Fibroblast of lung (primary cell): ENCODE measurements around the gene SEC14L5. TPM values are rescaled to one million over a fixed set of nuclear protein-coding genes. Genes with fewer than 3 reads are reported as not detected.

Experiments
- DNase-seq, 2 donors: peaks; one replicate each; pipeline versions ENCODE4 v3.0.0 to v3.0.0-alpha.2; 2010; ENCODE audit warnings: low read depth in 2 of 2
- H2AFZ ChIP-seq: 2 replicates; pipeline ENCODE4 v1.5.1; 2012; ENCODE audit warnings: low read length, control low read depth, inconsistent platforms
- H3K27ac ChIP-seq: 2 replicates; pipeline ENCODE4 v1.5.1; 2011; ENCODE audit warnings: low read length, control low read depth; ENCODE audit not compliant: insufficient read depth
- H3K27me3 ChIP-seq: 2 replicates; pipeline ENCODE4 v1.5.1; 2011; ENCODE audit warnings: mild to moderate bottlenecking, low read length; ENCODE audit not compliant: control insufficient read depth, insufficient read depth
- H3K36me3 ChIP-seq: 2 replicates; pipeline ENCODE4 v1.5.1; 2011; ENCODE audit warnings: low read length; ENCODE audit not compliant: control insufficient read depth, insufficient read depth
- H3K4me1 ChIP-seq: 2 replicates; pipeline ENCODE4 v1.5.1; 2011; ENCODE audit warnings: low read length; ENCODE audit not compliant: control insufficient read depth, insufficient read depth; ENCODE audit errors: extremely low read depth
- H3K4me2 ChIP-seq: 2 replicates; pipeline ENCODE4 v1.5.1; 2011; ENCODE audit warnings: low read length, control low read depth; ENCODE audit not compliant: insufficient read depth; ENCODE audit errors: extremely low read depth
- H3K4me3 ChIP-seq, 4 experiments: fragments of 200-600 bp in 1 of 4; sonication (generic) in 1 of 4; replicated peaks in 1 of 4; 2 replicates each; pipeline ENCODE4 v1.5.1; 2011 to 2016; ENCODE audit warnings: low read length in 4 of 4, low read depth in 3 of 4, mild to moderate bottlenecking in 3 of 4, control low read depth in 2 of 4, inconsistent platforms in 1 of 4, mixed read lengths in 1 of 4; ENCODE audit not compliant: insufficient read depth in 1 of 4; ENCODE audit errors: control extremely low read depth in 1 of 4
- H3K79me2 ChIP-seq: 2 replicates; pipeline ENCODE4 v1.5.1; 2012; ENCODE audit warnings: mild to moderate bottlenecking, low read length, inconsistent platforms; ENCODE audit not compliant: control insufficient read depth, insufficient read depth
- H3K9ac ChIP-seq: 2 replicates; pipeline ENCODE4 v1.5.1; 2011; ENCODE audit warnings: mild to moderate bottlenecking, low read length, control low read depth; ENCODE audit not compliant: insufficient read depth
- H3K9me3 ChIP-seq: 2 replicates; pipeline ENCODE4 v1.5.1; 2012; ENCODE audit warnings: low read depth, low read length; ENCODE audit not compliant: control insufficient read depth, insufficient read depth
- H4K20me1 ChIP-seq: 2 replicates; pipeline ENCODE4 v1.5.1; 2011; ENCODE audit warnings: low read length; ENCODE audit not compliant: control insufficient read depth, insufficient read depth; ENCODE audit errors: extremely low read depth
- EZH2 ChIP-seq: IDR thresholded peaks from 2 replicates; pipeline ENCODE4 v1.5.1; 2012; ENCODE audit warnings: low read length, control low read depth, mild to moderate bottlenecking; ENCODE audit errors: missing control alignments
- polyA plus RNA-seq, 2 donors: library from polyadenylated mRNA; depleted of rRNA in 1 of 2; stranded (reverse) in 1 of 2; unstranded in 1 of 2; fragments of >200 nt; gene quantifications; 2 replicates each; pipeline ENCODE4 v1.2.1, GENCODE V29; 2011 to 2012; ENCODE audit warnings: missing spikeins in 1 of 2
- total RNA-seq: library from RNA; depleted of rRNA; stranded (reverse); fragments of >200 nt; gene quantifications from 2 replicates; pipeline ENCODE4 v1.2.1, GENCODE V29; 2014
- TF ChIP-seq, protein P1 (sequence below), 2 donors: IDR thresholded peaks in 1 of 2; conservative IDR thresholded peaks in 1 of 2; 1 replicate in 1 of 2; 2 replicates in 1 of 2; pipeline ENCODE4 v1.5.1; 2011 to 2012; ENCODE audit warnings: low read length in 2 of 2, control low read depth in 1 of 2, inconsistent platforms in 1 of 2, low read depth in 1 of 2, mild to moderate bottlenecking in 1 of 2

SEC14L5 gene
- total and polyA plus RNA-seq, 2 donors (not counting 1 experiment from before 2014, with no cell fraction given) = 0.05 to 0.99 TPM

DNA sequence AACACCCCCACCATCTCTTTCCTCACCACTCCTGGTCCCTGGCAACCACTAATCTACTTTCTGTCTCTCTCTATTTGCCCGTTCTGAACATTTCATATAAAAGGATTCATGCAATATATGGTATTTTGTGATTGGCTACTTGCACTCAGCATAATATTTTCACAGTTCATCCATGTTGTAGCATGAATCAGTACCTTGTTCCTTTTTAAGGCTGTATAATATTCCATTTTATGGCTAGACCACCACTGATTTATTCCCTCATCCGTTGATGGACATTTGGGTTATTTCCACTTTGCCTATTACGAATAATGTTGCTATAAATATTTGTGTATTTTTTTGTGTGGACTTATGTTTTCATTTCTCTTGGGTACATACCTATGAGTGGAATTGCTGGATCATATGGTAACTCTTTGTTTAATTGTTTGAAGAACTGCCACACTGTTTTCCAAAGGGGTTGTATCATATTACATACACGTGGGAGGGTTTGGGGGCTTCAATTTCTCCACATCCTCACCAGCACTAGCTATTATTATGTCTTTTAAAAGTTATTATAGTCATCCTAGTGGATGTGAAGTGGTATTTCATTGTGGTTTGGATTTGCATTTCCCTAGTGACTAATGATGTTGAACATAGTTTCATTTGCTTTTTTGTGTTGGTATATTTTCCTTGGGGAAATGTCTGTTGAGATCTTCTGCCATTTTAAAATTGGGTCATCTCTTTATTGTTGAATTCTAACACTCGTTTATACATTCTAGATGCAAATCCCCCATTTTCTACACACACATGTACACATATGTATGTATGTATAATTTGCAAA, 26.3 kb downstream of the SEC14L5 start:
- no peak overlapping the region for H2AFZ ChIP-seq
- no peak for TF ChIP-seq EZH2
- TF ChIP-seq, protein P1, sequence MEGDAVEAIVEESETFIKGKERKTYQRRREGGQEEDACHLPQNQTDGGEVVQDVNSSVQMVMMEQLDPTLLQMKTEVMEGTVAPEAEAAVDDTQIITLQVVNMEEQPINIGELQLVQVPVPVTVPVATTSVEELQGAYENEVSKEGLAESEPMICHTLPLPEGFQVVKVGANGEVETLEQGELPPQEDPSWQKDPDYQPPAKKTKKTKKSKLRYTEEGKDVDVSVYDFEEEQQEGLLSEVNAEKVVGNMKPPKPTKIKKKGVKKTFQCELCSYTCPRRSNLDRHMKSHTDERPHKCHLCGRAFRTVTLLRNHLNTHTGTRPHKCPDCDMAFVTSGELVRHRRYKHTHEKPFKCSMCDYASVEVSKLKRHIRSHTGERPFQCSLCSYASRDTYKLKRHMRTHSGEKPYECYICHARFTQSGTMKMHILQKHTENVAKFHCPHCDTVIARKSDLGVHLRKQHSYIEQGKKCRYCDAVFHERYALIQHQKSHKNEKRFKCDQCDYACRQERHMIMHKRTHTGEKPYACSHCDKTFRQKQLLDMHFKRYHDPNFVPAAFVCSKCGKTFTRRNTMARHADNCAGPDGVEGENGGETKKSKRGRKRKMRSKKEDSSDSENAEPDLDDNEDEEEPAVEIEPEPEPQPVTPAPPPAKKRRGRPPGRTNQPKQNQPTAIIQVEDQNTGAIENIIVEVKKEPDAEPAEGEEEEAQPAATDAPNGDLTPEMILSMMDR (conservative IDR thresholded peaks at IDR 0.05 in 1 of 2, IDR thresholded peaks at IDR 0.05 in 1 of 2; ENCODE audit: low read depth in 1 of 2, low read length in 2 of 2) = no peak
- no peaks in the 10 kb centered on the region for H3K36me3 ChIP-seq
- DNase-seq = peak in 1 of 2 donors; percentile 3
- no peaks in the 10 kb centered on the region for H3K4me1 ChIP-seq
- no peak overlapping the region for H3K27ac ChIP-seq
- H4K20me1 ChIP-seq = no peaks in the 10 kb centered on the region
- no peak overlapping the region for H3K4me3 ChIP-seq
- H3K27me3 ChIP-seq = peaks cover 7% of the 10 kb centered on the region
- no peak overlapping the region for H3K4me2 ChIP-seq
- no peaks in the 10 kb centered on the region for H3K9me3 ChIP-seq
- H3K79me2 ChIP-seq = no peaks in the 10 kb centered on the region
- H3K9ac ChIP-seq = no peak overlapping the region

- H2AFZ ChIP-seq = no peak overlapping the region
- no peaks in the 10 kb centered on the region for H3K4me1 ChIP-seq
- no peak for DNase-seq
- no peak overlapping the region for H3K9ac ChIP-seq
- TF ChIP-seq, protein P1 (conservative IDR thresholded peaks at IDR 0.05 in 1 of 2, IDR thresholded peaks at IDR 0.05 in 1 of 2; ENCODE audit: low read depth in 1 of 2, low read length in 2 of 2) = no peak
- TF ChIP-seq EZH2 = peak; percentile 3
- no peak overlapping the region for H3K4me3 ChIP-seq
- peaks cover 4% of the 10 kb centered on the region for H3K27me3 ChIP-seq
- no peaks in the 10 kb centered on the region for H4K20me1 ChIP-seq
- H3K79me2 ChIP-seq = no peaks in the 10 kb centered on the region
- no peak overlapping the region for H3K27ac ChIP-seq
- H3K9me3 ChIP-seq = no peaks in the 10 kb centered on the region
- H3K36me3 ChIP-seq = no peaks in the 10 kb centered on the region
- H3K4me2 ChIP-seq = no peak overlapping the region
Observed at GRCh38 chr16:4987250-4987579, 29.1 kb downstream of the SEC14L5 start.

- Histone ChIP-seq H3K4me3 (no peak overlapping the region), H3K9me3 (no peaks in the 10 kb centered on the region), H3K4me1 (no peaks in the 10 kb centered on the region), H3K79me2 (no peaks in the 10 kb centered on the region), H3K27me3 (peaks cover 4% of the 10 kb centered on the region), H3K4me2 (no peak overlapping the region), H3K27ac (no peak overlapping the region), H3K9ac (no peak overlapping the region), H3K36me3 (no peaks in the 10 kb centered on the region), H4K20me1 (no peaks in the 10 kb centered on the region), H2AFZ (no peak overlapping the region)
- TF ChIP-seq, protein P1 (conservative IDR thresholded peaks at IDR 0.05 in 1 of 2, IDR thresholded peaks at IDR 0.05 in 1 of 2; ENCODE audit: low read depth in 1 of 2, low read length in 2 of 2) = no peak
- TF ChIP-seq EZH2 = peak; percentile 50
- no peak for DNase-seq
Observed at GRCh38 chr16:4987580-4988374, 29.6 kb downstream of the SEC14L5 start.
